Activated CD4-positive, alpha-beta T cell treated with anti-CD3 and anti-CD28 coated beads for 36 hours (primary cell): ENCODE data around the gene METAP1. TPM values are rescaled to one million over a fixed set of nuclear protein-coding genes. Genes with fewer than 3 reads are reported as not detected.
A peak's percentile ranks its signal among the peaks of the same experiment; 100 is the strongest.

Source experiments
- ATAC-seq: fragments of 200-7000 bp; cut with Tn5 transposase; one replicate; pipeline ENCODE4 v1.10.0; 2021; ENCODE audit warnings: mild to moderate bottlenecking, moderate library complexity
- CTCF ChIA-PET: fragments of 350-600 bp; sonication (Branson Sonifier 250); formaldehyde crosslinking; loops from one replicate; lab custom pipeline; 2021; ENCODE audit warnings: antibody characterized with exemption; lab: Charles Lee
- POLR2A ChIA-PET: fragments of 350-600 bp; sonication (Branson Sonifier 250); formaldehyde crosslinking; loops from one replicate; lab custom pipeline; 2021; ENCODE audit warnings: antibody characterized with exemption, inconsistent platforms; lab: Charles Lee
- DNase-seq: peaks from one replicate; pipeline ENCODE4 v3.0.0-alpha.2; 2020
- H3K27ac Mint-ChIP-seq: one replicate; pipeline ENCODE4 v1.8.0; 2021; ENCODE audit warnings: mixed read lengths
- H3K27me3 Mint-ChIP-seq: one replicate; pipeline ENCODE4 v1.8.0; 2021; ENCODE audit warnings: mixed read lengths
- H3K36me3 Mint-ChIP-seq: one replicate; pipeline ENCODE4 v1.8.0; 2021; ENCODE audit warnings: low read depth, mixed read lengths
- H3K4me1 Mint-ChIP-seq: one replicate; pipeline ENCODE4 v1.8.0; 2021; ENCODE audit warnings: mixed read lengths
- H3K4me3 Mint-ChIP-seq: one replicate; pipeline ENCODE4 v1.8.0; 2021; ENCODE audit warnings: mild to moderate bottlenecking, moderate library complexity, mixed read lengths
- H3K9me3 Mint-ChIP-seq: one replicate; pipeline ENCODE4 v1.8.0; 2021; ENCODE audit warnings: low read depth, mixed read lengths
- intact Hi-C, 2 experiments: fragments of 100-400 bp; cut with DNase I in 1 of 2; cut with micrococcal nuclease in 1 of 2; formaldehyde crosslinking; loops; one replicate each; pipeline versions ENCODE4 v1.14.2 to v1.15.1; 2022 to 2024; cut with DNase I, micrococcal nuclease
- total RNA-seq, 2 experiments: library from RNA; stranded (reverse); gene quantifications; one replicate each; pipeline ENCODE4 v1.2.3, GENCODE V29; 2021

METAP1 gene
- 10 to 100 TPM; 67.9 to 75.2 TPM for total RNA-seq

DNA sequence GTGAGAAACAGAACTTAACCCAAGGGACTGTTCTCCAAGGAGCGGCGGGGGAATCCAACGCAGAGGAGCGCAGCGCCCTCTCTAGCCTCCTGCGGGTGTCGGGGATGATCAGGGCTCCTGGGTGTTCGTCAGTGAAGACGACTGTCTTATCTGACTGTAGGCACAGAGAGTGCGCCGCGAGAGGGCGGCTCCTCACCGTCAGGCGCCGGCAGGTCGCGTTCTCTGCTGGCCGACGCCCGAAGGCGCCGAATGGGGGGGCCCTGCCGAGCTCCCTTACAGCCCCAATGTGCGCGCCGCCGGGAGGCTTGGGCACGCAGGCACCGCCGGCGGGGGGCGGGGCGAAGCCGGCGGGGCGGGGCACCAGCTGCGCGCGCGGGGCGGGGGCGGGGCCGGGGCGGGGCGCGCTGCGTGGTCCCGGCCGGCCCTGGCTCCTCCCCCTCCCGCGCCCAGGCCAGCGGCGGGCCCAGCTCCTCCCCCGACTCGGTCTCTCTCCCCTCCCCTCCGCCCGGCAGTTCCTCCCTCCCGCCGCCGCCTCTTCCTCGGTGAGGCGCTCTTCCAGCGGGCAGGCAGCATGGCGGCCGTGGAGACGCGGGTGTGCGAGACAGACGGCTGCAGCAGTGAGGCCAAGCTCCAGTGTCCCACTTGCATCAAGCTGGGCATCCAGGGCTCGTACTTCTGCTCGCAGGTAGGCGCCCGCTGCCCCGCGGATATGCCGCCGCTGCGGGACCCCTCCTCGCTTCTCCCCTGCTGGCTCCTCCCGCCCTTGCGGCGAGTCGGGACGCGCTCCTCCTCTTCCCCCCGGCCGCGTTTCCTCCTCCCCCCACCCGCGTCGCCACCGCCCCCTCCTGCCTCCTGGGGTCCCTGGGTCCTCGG, at the start of gene METAP1:
Gene METAP1, plus strand, starts transcription at position 539 of the 873 bp plus-strand sequence. Its CDS starts 33 bp downstream, at position 572.
- intact Hi-C loops, result loop anchor here (1.0 to 10.0 kb wide), 19 partner anchors 27 to 955 kb away; partner anchors contain the start of genes EIF4E (in 2 of the 2), RAP1GDS1 (in 2 of the 2), STPG2 (in 2 of the 2) and TSPAN5 (in 2 of the 2)
- Mint-ChIP-seq H3K27ac (peak within 1 kb of the TSS; percentile 95), H3K27me3 (no peaks in the 10 kb centered on the region), H3K4me1 (peaks cover 40% of the 10 kb centered on the region), H3K36me3 (peaks cover 1% of the 10 kb centered on the region), H3K9me3 (no peaks in the 10 kb centered on the region), H3K4me3 (peak within 1 kb of the TSS; percentile 81)
- peak; percentile 91 for ATAC-seq
- peak; percentile 98 for DNase-seq
- POLR2A ChIA-PET, result interaction anchor here (0.6 to 3.0 kb wide), 13 partner anchors 12 to 738 kb away, joined by 3 to 26 read pairs (median 4); partner anchors contain the start of genes ADH5 and EIF4E
- CTCF ChIA-PET, result interaction anchor here (0.6 to 3.6 kb wide), 33 partner anchors 8 to 855 kb away, joined by 3 to 91 read pairs (median 4); partner anchors contain the start of genes ADH5, EIF4E and RAP1GDS1

DNA sequence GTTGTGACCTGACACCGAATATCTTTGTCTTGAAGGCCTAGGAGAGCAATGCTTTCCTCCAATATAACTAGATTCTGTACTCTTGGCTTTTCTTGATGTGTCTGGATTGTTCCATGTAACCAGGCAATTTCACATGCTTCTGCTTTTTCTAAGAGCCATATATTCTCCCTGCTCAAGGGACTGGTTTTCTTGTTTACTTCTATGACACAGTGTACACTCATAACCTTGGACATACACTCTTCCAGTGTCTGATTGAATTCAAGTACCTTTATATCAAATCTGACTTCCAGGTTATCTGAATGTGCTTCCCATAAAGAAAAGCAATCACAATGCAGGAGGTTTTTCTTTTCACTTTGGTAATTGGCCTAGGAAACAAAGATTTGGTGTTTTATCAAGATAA, 49.2 kb upstream of the METAP1 start:
- ATAC-seq (no peak), DNase-seq (no peak)
- Mint-ChIP-seq H3K4me3 (no peak overlapping the region), H3K9me3 (no peaks in the 10 kb centered on the region), H3K36me3 (no peaks in the 10 kb centered on the region), H3K4me1 (no peaks in the 10 kb centered on the region), H3K27ac (no peak overlapping the region), H3K27me3 (no peaks in the 10 kb centered on the region)
- CTCF ChIA-PET, result interaction anchor here (0.7 kb wide), 1 partner anchor 49 kb away, joined by 3 read pairs; no protein-coding TSS in a partner anchor
- POLR2A ChIA-PET, result no interaction called here
- intact Hi-C loops, result no loop called here

DNA sequence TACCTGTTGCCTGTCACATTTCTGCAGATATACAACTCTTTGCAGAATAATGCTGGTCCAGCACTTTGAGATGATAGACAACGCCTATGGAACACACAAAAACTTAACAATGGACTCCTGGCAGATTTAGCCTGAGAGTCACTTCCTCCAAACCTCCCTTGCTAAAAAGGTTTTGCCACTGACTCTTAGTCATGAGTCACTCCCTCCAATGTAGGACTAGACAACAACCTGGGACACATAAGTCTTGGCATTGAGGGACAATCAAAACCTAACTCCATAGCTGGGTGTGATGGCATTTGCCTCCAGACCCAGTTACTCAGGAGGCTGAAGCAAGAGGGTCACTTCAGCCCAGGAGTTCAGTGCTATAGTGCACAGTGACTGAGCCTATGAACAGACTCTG, 44.6 kb upstream of the METAP1 start:
- ChIA-PET CTCF (no interaction called here), POLR2A (no interaction called here)
- H3K27me3 Mint-ChIP-seq, result peaks cover 4% of the 10 kb centered on the region
- intact Hi-C loops, result no loop called here
- no peak overlapping the region for H3K4me3 Mint-ChIP-seq
- no peaks in the 10 kb centered on the region for H3K4me1 Mint-ChIP-seq
- ATAC-seq (peak; percentile 19), DNase-seq (no peak)
- no peaks in the 10 kb centered on the region for H3K36me3 Mint-ChIP-seq
- H3K9me3 Mint-ChIP-seq, result peaks cover under 1% of the 10 kb centered on the region
- no peak overlapping the region for H3K27ac Mint-ChIP-seq

DNA sequence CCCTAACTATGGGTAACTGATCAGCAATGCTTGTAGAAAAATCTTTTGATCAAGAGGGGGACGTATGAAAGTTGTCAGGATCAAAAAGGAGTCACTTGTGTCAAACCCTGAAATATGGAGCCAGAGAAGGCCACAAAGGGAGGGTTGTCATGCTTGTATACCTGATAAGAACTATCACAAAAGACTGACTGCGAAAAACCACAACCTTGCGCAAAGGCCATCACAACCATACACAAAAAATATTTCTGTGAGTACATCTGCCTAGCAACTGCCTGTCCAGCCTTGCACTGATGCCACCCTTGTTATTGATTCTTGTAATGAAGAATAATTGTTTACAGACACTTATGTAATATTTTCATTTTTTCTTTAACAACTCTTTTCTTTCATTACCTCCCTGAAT, 43.8 kb upstream of the METAP1 start:
- intact Hi-C loops, result no loop called here
- Mint-ChIP-seq H3K4me1 (no peaks in the 10 kb centered on the region), H3K9me3 (peaks cover 2% of the 10 kb centered on the region), H3K36me3 (no peaks in the 10 kb centered on the region), H3K27me3 (peaks cover 6% of the 10 kb centered on the region), H3K27ac (no peak overlapping the region), H3K4me3 (no peak overlapping the region)
- DNase-seq, result no peak
- ChIA-PET CTCF (no interaction called here), POLR2A (no interaction called here)
- no peak for ATAC-seq

DNA sequence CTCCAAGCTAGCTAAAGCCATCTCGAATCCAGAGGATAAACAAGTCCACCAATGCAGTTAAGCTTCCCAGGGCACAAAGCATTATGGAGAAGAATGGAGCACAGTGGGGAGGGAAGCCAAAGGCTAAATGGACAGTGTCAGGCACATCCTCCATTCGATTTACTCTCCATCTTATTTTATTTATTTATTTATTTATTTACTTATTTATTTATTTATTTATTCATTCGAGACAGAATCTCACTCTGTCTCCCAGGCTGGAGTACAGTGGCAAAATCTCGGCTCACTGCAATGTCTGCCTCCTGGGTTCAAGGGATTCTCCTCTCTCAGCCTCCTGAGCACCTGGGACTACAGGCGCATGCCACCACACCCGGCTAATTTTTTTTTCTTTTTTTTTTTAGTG, 40.3 kb upstream of the METAP1 start:
- DNase-seq (no peak), ATAC-seq (no peak)
- ChIA-PET POLR2A (no interaction called here), CTCF (no interaction called here)
- peaks cover 2% of the 10 kb centered on the region for H3K9me3 Mint-ChIP-seq
- H3K27me3 Mint-ChIP-seq, result peaks cover 6% of the 10 kb centered on the region
- intact Hi-C loops, result no loop called here
- no peaks in the 10 kb centered on the region for H3K36me3 Mint-ChIP-seq
- no peaks in the 10 kb centered on the region for H3K4me1 Mint-ChIP-seq
- H3K4me3 Mint-ChIP-seq, result no peak overlapping the region
- H3K27ac Mint-ChIP-seq, result no peak overlapping the region

DNA sequence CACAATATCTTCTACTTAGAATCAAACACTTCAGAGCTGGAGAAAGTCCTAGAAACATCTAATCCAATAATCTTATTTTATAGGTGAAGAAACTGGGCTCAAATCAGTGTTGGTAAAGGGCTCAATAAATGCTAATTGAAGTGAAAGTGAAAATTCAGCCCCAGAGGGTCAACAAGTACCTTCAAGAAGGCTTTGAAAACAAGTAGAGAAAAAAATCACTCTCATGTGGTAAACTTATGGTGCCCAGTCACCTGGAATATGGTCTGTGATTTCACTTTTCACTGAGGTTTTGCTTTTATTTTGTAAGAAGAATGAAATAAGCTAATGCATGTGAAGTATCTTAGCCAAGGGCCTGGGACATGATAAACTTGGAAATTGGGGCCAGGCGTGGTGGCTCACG, 37.5 kb upstream of the METAP1 start:
- Mint-ChIP-seq H3K4me3 (no peak overlapping the region), H3K36me3 (no peaks in the 10 kb centered on the region), H3K27me3 (peaks cover 6% of the 10 kb centered on the region), H3K4me1 (no peaks in the 10 kb centered on the region), H3K27ac (no peak overlapping the region), H3K9me3 (peaks cover 2% of the 10 kb centered on the region)
- no peak for ATAC-seq
- ChIA-PET CTCF (no interaction called here), POLR2A (no interaction called here)
- DNase-seq, result no peak
- intact Hi-C loops, result no loop called here

DNA sequence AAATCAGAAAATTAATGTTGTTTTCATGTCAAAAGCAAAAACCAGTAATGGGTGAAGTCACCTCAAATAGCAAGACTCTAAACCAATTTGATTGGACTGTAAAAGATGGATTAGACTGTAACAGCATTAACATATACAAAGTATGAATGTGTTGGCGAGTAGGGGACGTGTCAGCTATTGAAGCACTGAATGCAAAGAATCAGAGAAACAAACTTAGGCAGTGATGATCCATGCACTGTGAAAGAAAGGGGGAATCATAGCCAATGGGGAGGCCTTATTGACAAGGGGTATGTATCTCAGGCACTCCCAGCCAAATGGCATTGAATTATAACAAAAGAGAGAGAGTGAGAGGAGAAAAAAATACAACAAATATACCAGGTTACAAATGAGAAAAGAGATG, 36.1 kb upstream of the METAP1 start:
- Mint-ChIP-seq H3K4me1 (no peaks in the 10 kb centered on the region), H3K36me3 (no peaks in the 10 kb centered on the region), H3K27ac (no peak overlapping the region), H3K4me3 (no peak overlapping the region), H3K9me3 (peaks cover 2% of the 10 kb centered on the region), H3K27me3 (peaks cover 6% of the 10 kb centered on the region)
- ATAC-seq, result no peak
- DNase-seq, result no peak
- ChIA-PET POLR2A (no interaction called here), CTCF (no interaction called here)
- intact Hi-C loops, result no loop called here

DNA sequence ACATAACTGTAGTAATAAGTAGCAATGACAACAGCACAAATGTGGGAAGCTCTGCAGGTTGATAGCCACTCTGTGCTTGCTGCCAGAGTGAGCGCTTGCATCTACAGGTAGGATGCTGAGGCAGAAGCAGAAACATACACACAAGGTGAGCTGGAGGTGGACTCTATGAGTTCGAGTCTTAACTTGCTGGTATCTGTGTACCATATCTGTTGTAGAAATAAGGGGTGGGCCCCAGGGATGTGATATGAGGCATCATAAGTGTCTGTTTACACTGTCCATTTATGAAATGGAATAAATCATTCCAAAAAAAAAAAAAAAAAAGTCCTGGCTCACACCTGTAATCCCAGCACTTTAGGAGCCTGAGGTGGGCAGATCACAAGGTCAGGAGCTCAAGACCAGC, 33.8 kb upstream of the METAP1 start:
- H3K27me3 Mint-ChIP-seq, result no peaks in the 10 kb centered on the region
- no peak overlapping the region for H3K4me3 Mint-ChIP-seq
- ChIA-PET CTCF (interaction anchor here (1.2 kb wide), 1 partner anchor 8 kb away, joined by 3 read pairs; no protein-coding TSS in a partner anchor), POLR2A (no interaction called here)
- H3K4me1 Mint-ChIP-seq, result peaks cover 2% of the 10 kb centered on the region
- H3K9me3 Mint-ChIP-seq, result no peaks in the 10 kb centered on the region
- ATAC-seq (no peak), DNase-seq (no peak)
- intact Hi-C loops, result no loop called here
- no peaks in the 10 kb centered on the region for H3K36me3 Mint-ChIP-seq
- no peak overlapping the region for H3K27ac Mint-ChIP-seq

- DNase-seq, result no peak
- peaks cover 2% of the 10 kb centered on the region for H3K4me1 Mint-ChIP-seq
- intact Hi-C loops, result no loop called here
- H3K27me3 Mint-ChIP-seq, result no peaks in the 10 kb centered on the region
- CTCF ChIA-PET, result no interaction called here
- H3K9me3 Mint-ChIP-seq, result no peaks in the 10 kb centered on the region
- H3K4me3 Mint-ChIP-seq, result no peak overlapping the region
- peak overlapping the region; percentile 15 for H3K27ac Mint-ChIP-seq
- H3K36me3 Mint-ChIP-seq, result no peaks in the 10 kb centered on the region
- no peak for ATAC-seq
- POLR2A ChIA-PET, result interaction anchor here (0.6 kb wide), 1 partner anchor 58 kb away, joined by 3 read pairs; no protein-coding TSS in a partner anchor
Measured at GRCh38 chr4:98963538-98964433, 31.7 kb upstream of the METAP1 start.

- no peak for ATAC-seq
- no peak for DNase-seq
- intact Hi-C loops, result no loop called here
- Mint-ChIP-seq H3K27me3 (no peaks in the 10 kb centered on the region), H3K27ac (no peak overlapping the region), H3K36me3 (no peaks in the 10 kb centered on the region), H3K4me3 (no peak overlapping the region), H3K4me1 (peaks cover 2% of the 10 kb centered on the region), H3K9me3 (no peaks in the 10 kb centered on the region)
- POLR2A ChIA-PET, result no interaction called here
- CTCF ChIA-PET, result interaction anchor here (1.0 kb wide), 1 partner anchor 88 kb away, joined by 4 read pairs; no protein-coding TSS in a partner anchor
Measured at GRCh38 chr4:98966926-98967325, 28.6 kb upstream of the METAP1 start.

DNA sequence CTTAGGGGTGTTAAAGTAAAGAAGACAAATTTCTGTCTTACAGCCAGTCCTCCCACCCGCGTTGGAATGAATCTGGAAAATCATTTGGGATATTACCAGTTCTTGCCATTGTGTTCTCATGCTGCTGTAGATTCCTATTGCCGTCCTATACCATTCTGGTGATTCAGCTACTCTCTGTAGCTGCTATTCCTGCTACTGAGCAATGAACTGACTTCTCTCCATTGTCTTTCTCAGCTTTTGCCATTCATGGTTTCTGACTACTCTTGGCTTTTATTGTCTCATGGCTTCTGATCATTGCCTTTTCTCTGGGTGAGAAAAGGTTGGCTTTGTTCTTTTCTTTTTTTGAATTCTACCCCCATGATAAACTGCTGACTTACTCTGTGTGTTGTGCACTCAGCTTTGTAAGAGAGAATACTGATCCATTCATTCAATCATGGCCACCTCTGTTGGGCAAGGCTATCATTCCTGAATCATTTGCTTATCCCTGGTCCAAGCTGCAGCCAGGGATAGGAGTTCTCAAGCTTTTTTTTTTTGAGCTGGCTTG, 27.7 kb upstream of the METAP1 start:
- ChIA-PET CTCF (interaction anchor here (0.9 to 1.0 kb wide), 2 partner anchors 28 to 87 kb away, joined by 4 read pairs; partner anchors contain the start of gene METAP1), POLR2A (interaction anchor here (0.5 to 0.6 kb wide), 2 partner anchors 11 to 46 kb away, joined by 3 to 5 read pairs; no protein-coding TSS in a partner anchor)
- ATAC-seq, result no peak
- no peak overlapping the region for H3K27ac Mint-ChIP-seq
- intact Hi-C loops, result no loop called here
- DNase-seq, result no peak
- no peaks in the 10 kb centered on the region for H3K27me3 Mint-ChIP-seq
- H3K36me3 Mint-ChIP-seq, result no peaks in the 10 kb centered on the region
- peaks cover 2% of the 10 kb centered on the region for H3K4me1 Mint-ChIP-seq
- no peak overlapping the region for H3K4me3 Mint-ChIP-seq
- no peaks in the 10 kb centered on the region for H3K9me3 Mint-ChIP-seq
